Esophagus muscularis mucosa (tissue), 3 donors: Measurements from ENCODE around the gene ORAI3.
A peak's percentile ranks its signal among the peaks of the same experiment; 100 is the strongest.

ENCODE experiments used
- POLR2A ChIP-seq: fragments of 450-650 bp; IDR thresholded peaks from one replicate; pipeline ENCODE4 v1.6.1; 2017; ENCODE audit warnings: antibody characterized with exemption, moderate library complexity, mild to moderate bottlenecking, low read depth
- POLR2AphosphoS5 ChIP-seq, 2 donors: sonication (generic); formaldehyde crosslinking; IDR thresholded peaks; one replicate each; pipeline ENCODE4 v1.6.1; 2017; ENCODE audit warnings: antibody characterized with exemption in 2 of 2
- TF ChIP-seq, protein P1 (sequence below), 3 experiments: fragments of 200-600 bp in 2 of 3; fragments of 450-650 bp in 1 of 3; sonication (generic) in 2 of 3; IDR thresholded peaks; one replicate each; pipeline ENCODE4 v1.5.1; 2017 to 2019; ENCODE audit warnings: antibody characterized with exemption in 3 of 3, mild to moderate bottlenecking in 2 of 3, moderate library complexity in 1 of 3

DNA sequence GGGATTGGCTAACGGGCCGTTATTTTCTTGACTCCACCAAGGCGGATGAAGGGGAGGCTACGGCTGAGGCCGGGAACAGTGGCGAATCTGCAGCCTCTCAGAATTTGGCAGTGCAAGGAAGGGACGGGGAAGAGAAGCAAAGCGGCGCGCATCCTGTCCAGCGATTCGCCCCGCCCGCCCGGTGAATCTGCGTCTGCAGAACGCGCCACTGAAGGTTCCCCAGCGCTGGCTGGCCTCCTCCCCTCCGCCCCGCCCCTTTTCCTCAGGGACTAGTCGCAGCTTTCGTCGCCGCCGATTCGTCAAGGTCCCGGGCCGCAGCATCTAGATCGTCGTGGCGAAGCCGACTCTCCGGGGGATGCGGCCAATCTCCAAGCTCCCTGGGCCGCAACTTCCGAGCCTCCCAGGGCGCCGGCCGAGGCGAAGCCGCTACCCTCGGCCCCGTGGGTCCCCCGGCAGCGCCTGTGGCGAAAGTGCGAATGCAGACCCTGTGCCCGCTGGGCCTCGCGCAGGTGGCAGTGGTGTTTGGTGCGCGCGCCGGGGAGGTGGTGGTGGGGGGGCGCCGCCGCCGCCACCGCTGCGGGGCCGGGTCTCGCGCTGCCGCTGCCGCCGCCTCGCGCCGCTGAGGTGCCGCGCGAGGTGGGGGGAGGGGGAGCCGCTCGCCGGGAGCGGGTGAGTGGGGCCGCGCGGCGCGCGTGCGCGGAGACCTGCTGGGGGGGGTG is 8.7 kb downstream of the ORAI3 start, which contains the start of gene SETD1A:
- no peak for TF ChIP-seq POLR2A
- TF ChIP-seq POLR2AphosphoS5 (IDR thresholded peaks at IDR 0.05) = peak; percentile 78 to 80
- TF ChIP-seq, protein P1, sequence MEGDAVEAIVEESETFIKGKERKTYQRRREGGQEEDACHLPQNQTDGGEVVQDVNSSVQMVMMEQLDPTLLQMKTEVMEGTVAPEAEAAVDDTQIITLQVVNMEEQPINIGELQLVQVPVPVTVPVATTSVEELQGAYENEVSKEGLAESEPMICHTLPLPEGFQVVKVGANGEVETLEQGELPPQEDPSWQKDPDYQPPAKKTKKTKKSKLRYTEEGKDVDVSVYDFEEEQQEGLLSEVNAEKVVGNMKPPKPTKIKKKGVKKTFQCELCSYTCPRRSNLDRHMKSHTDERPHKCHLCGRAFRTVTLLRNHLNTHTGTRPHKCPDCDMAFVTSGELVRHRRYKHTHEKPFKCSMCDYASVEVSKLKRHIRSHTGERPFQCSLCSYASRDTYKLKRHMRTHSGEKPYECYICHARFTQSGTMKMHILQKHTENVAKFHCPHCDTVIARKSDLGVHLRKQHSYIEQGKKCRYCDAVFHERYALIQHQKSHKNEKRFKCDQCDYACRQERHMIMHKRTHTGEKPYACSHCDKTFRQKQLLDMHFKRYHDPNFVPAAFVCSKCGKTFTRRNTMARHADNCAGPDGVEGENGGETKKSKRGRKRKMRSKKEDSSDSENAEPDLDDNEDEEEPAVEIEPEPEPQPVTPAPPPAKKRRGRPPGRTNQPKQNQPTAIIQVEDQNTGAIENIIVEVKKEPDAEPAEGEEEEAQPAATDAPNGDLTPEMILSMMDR (IDR thresholded peaks at IDR 0.05) = peak in 1 of 3 experiments; percentile 1
